ENCODE results near the gene CTTN. TPM values are rescaled to one million over a fixed set of nuclear protein-coding genes. Genes with fewer than 3 reads are reported as not detected.

The CTTN gene
- total and polyA plus RNA-seq, 10 of the 15 experiments (the other 5 are each of a cell fraction or from before 2014, with no cell fraction given): 1.1 to 37.8 (median 11.8) TPM

GRCh38 chr11:70423523-70424505 is 25.5 kb downstream of the CTTN start (continued):
- TF ChIP-seq ZBTB33 (IDR thresholded peaks at IDR 0.05) (no peak), TCF12 (IDR thresholded peaks at IDR 0.05; ENCODE audit: low read depth, low read length) (0 out of 2 replicates have a peak, but pooled peaks have one; percentile 26), PML (IDR thresholded peaks at IDR 0.05; ENCODE audit: low read length) (no peak), ZNF274 (IDR thresholded peaks at IDR 0.05; ENCODE audit: insufficient read depth, insufficient read length) (no peak), SP1 (IDR thresholded peaks at IDR 0.05; ENCODE audit: low read depth, low read length) (peak; percentile 51), E2F8 (IDR thresholded peaks at IDR 0.05; ENCODE audit: low read depth, partially characterized antibody) (no peak), ATF2 (IDR thresholded peaks at IDR 0.05; ENCODE audit: low read length) (peak; percentile 70; the same call in 1 of the 2 replicates), SPI1 (IDR thresholded peaks at IDR 0.05; ENCODE audit: borderline replicate concordance, insufficient read depth, low read depth, low read length) (no peak), HCFC1 (IDR thresholded peaks at IDR 0.05; ENCODE audit: low read length) (no peak), NR2C1 (IDR thresholded peaks at IDR 0.05) (no peak), SIX5 (IDR thresholded peaks at IDR 0.05; ENCODE audit: low read depth, low read length, severe bottlenecking) (no peak), KLF5 (IDR thresholded peaks at IDR 0.05; ENCODE audit: partially characterized antibody) (no peak), ELK1 (IDR thresholded peaks at IDR 0.05; ENCODE audit: low read depth, low read length) (no peak), KAT2A (conservative IDR thresholded peaks at IDR 0.05; ENCODE audit: control insufficient read depth, low read depth, low read length) (no peak), ZNF622 (IDR thresholded peaks at IDR 0.05) (no peak), CHD1 (IDR thresholded peaks at IDR 0.05; ENCODE audit: low read depth, low read length) (no peak), JUNB (IDR thresholded peaks at IDR 0.05) (no peak; the same call in 1 of the 2 replicates), ZNF687 (IDR thresholded peaks at IDR 0.05) (no peak)
